H1 (cell line): ENCODE results near the gene CACNA1F. TPM values are rescaled to one million over a fixed set of nuclear protein-coding genes. Genes with fewer than 3 reads are reported as not detected.

Experiments
- CTCF ChIA-PET: fragments of 300-600 bp; sonication (Branson Sonifier 250); formaldehyde crosslinking; loops from one replicate; lab custom pipeline; 2021; ENCODE audit not compliant: partially characterized antibody; lab: Charles Lee
- POLR2A ChIA-PET: fragments of 300-600 bp; sonication (Branson Sonifier 250); formaldehyde crosslinking; loops from one replicate; lab custom pipeline; 2021; ENCODE audit warnings: inconsistent platforms; ENCODE audit not compliant: partially characterized antibody; lab: Charles Lee
- DNase-seq, 2 experiments: peaks; one replicate each; pipeline versions ENCODE4 v3.0.0 to v3.0.0-alpha.2; 2010 to 2022; ENCODE audit warnings: low spot score in 2 of 2, low read depth in 1 of 2, mixed read lengths in 1 of 2
- FAIRE-seq: peaks from 2 replicates; lab custom pipeline; 2011; peaks lifted over from hg19 to GRCh38; lab: Jason Lieb, UNC
- H2AFZ ChIP-seq: 2 replicates; pipeline ENCODE4 v1.8.1; 2012; ENCODE audit warnings: low read length, inconsistent platforms
- H2AK5ac ChIP-seq: 2 replicates; pipeline ENCODE4 v1.6.1; 2013; ENCODE audit warnings: low read depth, low read length
- H2BK120ac ChIP-seq: replicated peaks from 2 replicates; pipeline ENCODE3; 2013; ENCODE audit warnings: low read depth, low read length, inconsistent platforms
- H2BK12ac ChIP-seq: 2 replicates; pipeline ENCODE4 v1.6.1; 2013; ENCODE audit warnings: low read depth, low read length
- H2BK15ac ChIP-seq: 2 replicates; pipeline ENCODE4 v1.6.1; 2013; ENCODE audit warnings: low read length
- H2BK20ac ChIP-seq: 2 replicates; pipeline ENCODE4 v1.6.1; 2013; ENCODE audit warnings: low read length
- H2BK5ac ChIP-seq: 2 replicates; pipeline ENCODE4 v1.6.1; 2013; ENCODE audit warnings: low read depth, low read length
- H3K14ac ChIP-seq: 2 replicates; pipeline ENCODE4 v1.6.1; 2013; ENCODE audit warnings: inconsistent platforms; ENCODE audit not compliant: insufficient read length
- H3K18ac ChIP-seq: 2 replicates; pipeline ENCODE4 v1.6.1; 2013; ENCODE audit warnings: low read length; ENCODE audit errors: extremely low read depth
- H3K23ac ChIP-seq: 2 replicates; pipeline ENCODE4 v1.6.1; 2013; ENCODE audit warnings: inconsistent platforms; ENCODE audit not compliant: insufficient read length
- H3K23me2 ChIP-seq: 2 replicates; pipeline ENCODE4 v1.6.1; 2013; ENCODE audit warnings: low read depth, low read length
- H3K27ac ChIP-seq: 2 replicates; pipeline ENCODE4 v1.6.1; 2011; ENCODE audit warnings: low read depth, low read length, inconsistent platforms
- H3K27me3 ChIP-seq, 4 experiments: replicated peaks in 1 of 4; 1 replicate in 1 of 4; 2 replicates in 3 of 4; pipeline versions ENCODE4 v1.6.1 to v1.8.1; 2011 to 2013; ENCODE audit warnings: low read length in 3 of 4, mild to moderate bottlenecking in 3 of 4, inconsistent platforms in 2 of 4, mixed read lengths in 2 of 4, moderate library complexity in 1 of 4; ENCODE audit not compliant: control insufficient read depth in 3 of 4, insufficient read depth in 3 of 4; ENCODE audit errors: extremely low read depth in 1 of 4
- H3K36me3 ChIP-seq, 4 experiments: 2 replicates each; pipeline versions ENCODE4 v1.6.1 to v1.8.1; 2011 to 2013; ENCODE audit warnings: mild to moderate bottlenecking in 4 of 4, low read length in 3 of 4, moderate library complexity in 2 of 4, control low read depth in 1 of 4, inconsistent platforms in 1 of 4; ENCODE audit not compliant: insufficient read depth in 4 of 4, control insufficient read depth in 2 of 4
- H3K4ac ChIP-seq: replicated peaks from 2 replicates; pipeline ENCODE3; 2013; ENCODE audit warnings: low read length, low read depth, mixed read lengths, inconsistent platforms; ENCODE audit not compliant: insufficient read length
- H3K4me1 ChIP-seq, 4 experiments: replicated peaks in 1 of 4; 1 replicate in 1 of 4; 2 replicates in 3 of 4; pipeline versions ENCODE4 v1.6.1 to v1.8.1; 2011 to 2013; ENCODE audit warnings: low read length in 3 of 4, inconsistent platforms in 2 of 4, mixed read lengths in 1 of 4; ENCODE audit not compliant: insufficient read depth in 4 of 4, control insufficient read depth in 3 of 4
- H3K4me2 ChIP-seq, 2 experiments: 2 replicates each; pipeline versions ENCODE4 v1.6.1 to v1.8.1; 2011 to 2013; ENCODE audit warnings: low read depth in 2 of 2, low read length in 2 of 2, control low read depth in 1 of 2, inconsistent platforms in 1 of 2, mild to moderate bottlenecking in 1 of 2; ENCODE audit not compliant: insufficient read depth in 1 of 2
- H3K4me3 ChIP-seq, 4 experiments: fragments of 200-600, 300-600 bp in 1 of 4; sonication (generic), shearing (Covaris generic), sonication (Bioruptor Twin) in 1 of 4; 2 replicates each; pipeline versions ENCODE4 v1.5.1 to v1.8.1; 2011 to 2016; ENCODE audit warnings: low read length in 4 of 4, low read depth in 3 of 4, control low read depth in 2 of 4, inconsistent platforms in 2 of 4, mild to moderate bottlenecking in 2 of 4, mixed read lengths in 1 of 4, moderate library complexity in 1 of 4; ENCODE audit not compliant: insufficient read depth in 2 of 4; ENCODE audit errors: extremely low read depth in 1 of 4
- H3K56ac ChIP-seq: replicated peaks from 2 replicates; pipeline ENCODE3; 2013; ENCODE audit warnings: low read depth, mild to moderate bottlenecking, mixed read lengths, low read length, inconsistent platforms; ENCODE audit not compliant: insufficient read length
- H3K79me1 ChIP-seq: 2 replicates; pipeline ENCODE4 v1.6.1; 2013; ENCODE audit warnings: low read depth, low read length, control low read depth
- H3K79me2 ChIP-seq, 2 experiments: 2 replicates each; pipeline versions ENCODE4 v1.6.1 to v1.8.1; 2012 to 2013; ENCODE audit warnings: low read length in 2 of 2, mild to moderate bottlenecking in 2 of 2, inconsistent platforms in 1 of 2; ENCODE audit not compliant: insufficient read depth in 2 of 2, control insufficient read depth in 1 of 2
- H3K9ac ChIP-seq, 4 experiments: replicated peaks in 1 of 4; 1 replicate in 1 of 4; 2 replicates in 3 of 4; pipeline versions ENCODE4 v1.6.1 to v1.8.1; 2011 to 2013; ENCODE audit warnings: low read depth in 3 of 4, low read length in 3 of 4, control low read depth in 2 of 4, mild to moderate bottlenecking in 2 of 4, moderate library complexity in 2 of 4, inconsistent platforms in 1 of 4; ENCODE audit errors: extremely low read depth in 1 of 4
- H3K9me3 ChIP-seq, 2 experiments: 2 replicates each; pipeline versions ENCODE4 v1.6.1 to v1.8.1; 2012 to 2013; ENCODE audit warnings: mild to moderate bottlenecking in 2 of 2, moderate library complexity in 2 of 2, control low read depth in 1 of 2, inconsistent platforms in 1 of 2, low read depth in 1 of 2, low read length in 1 of 2, mixed read lengths in 1 of 2; ENCODE audit not compliant: insufficient read depth in 2 of 2
- H4K20me1 ChIP-seq, 2 experiments: replicated peaks in 1 of 2; 2 replicates each; pipeline versions ENCODE3 to v1.8.1; 2011 to 2013; ENCODE audit warnings: inconsistent platforms in 2 of 2, low read length in 2 of 2, mild to moderate bottlenecking in 1 of 2; ENCODE audit not compliant: insufficient read depth in 2 of 2, control insufficient read depth in 1 of 2
- H4K5ac ChIP-seq: 2 replicates; pipeline ENCODE4 v1.6.1; 2013; ENCODE audit warnings: low read length, low read depth, mixed read lengths, inconsistent platforms; ENCODE audit not compliant: insufficient read length
- H4K8ac ChIP-seq: 2 replicates; pipeline ENCODE4 v1.8.0; 2013; ENCODE audit warnings: mild to moderate bottlenecking, moderate library complexity, low read length, inconsistent platforms; ENCODE audit not compliant: insufficient read depth; ENCODE audit errors: extremely low read depth
- H4K91ac ChIP-seq: replicated peaks from 2 replicates; pipeline ENCODE3; 2013; ENCODE audit warnings: low read length, mixed read lengths, inconsistent platforms; ENCODE audit not compliant: insufficient read length
- ASH2L ChIP-seq: fragments of 200-600, 300-600 bp; sonication (generic); IDR thresholded peaks from one replicate; pipeline ENCODE4 v1.7.1; 2017; ENCODE audit warnings: low read length
- BACH1 ChIP-seq: IDR thresholded peaks from 2 replicates; pipeline ENCODE4 v1.6.1; 2012; ENCODE audit warnings: low read length, improper control_type of control experiment
- CEBPB ChIP-seq: IDR thresholded peaks from 2 replicates; pipeline ENCODE4 v1.6.1; 2012; ENCODE audit warnings: low read depth, low read length
- CHD1 ChIP-seq: IDR thresholded peaks from 2 replicates; pipeline ENCODE4 v1.6.1; 2012; ENCODE audit warnings: low read depth, low read length, improper control_type of control experiment
- CTBP2 ChIP-seq: IDR thresholded peaks from 2 replicates; pipeline ENCODE4 v1.7.0; 2011; ENCODE audit warnings: borderline replicate concordance, mild to moderate bottlenecking, moderate library complexity, mixed read lengths, low read length; ENCODE audit not compliant: insufficient read depth, insufficient read length
- EP300 ChIP-seq, 2 experiments: IDR thresholded peaks; 1 replicate in 1 of 2; 2 replicates in 1 of 2; pipeline ENCODE4 v1.6.1; 2011 to 2012; ENCODE audit warnings: low read depth in 2 of 2, low read length in 2 of 2, mild to moderate bottlenecking in 2 of 2, borderline replicate concordance in 1 of 2, inconsistent platforms in 1 of 2, moderate library complexity in 1 of 2
- GABPA ChIP-seq: IDR thresholded peaks from 2 replicates; pipeline ENCODE4 v1.6.1; 2011; ENCODE audit warnings: mild to moderate bottlenecking, low read length, moderate library complexity, borderline replicate concordance; ENCODE audit not compliant: insufficient read depth
- JUN ChIP-seq: IDR thresholded peaks from 2 replicates; pipeline ENCODE4 v1.6.1; 2011; ENCODE audit warnings: low read depth, mild to moderate bottlenecking, improper control_type of control experiment, low read length
- KDM4A ChIP-seq: IDR thresholded peaks from one replicate; pipeline ENCODE4 v1.7.1; 2012; ENCODE audit warnings: low read depth, mild to moderate bottlenecking, moderate library complexity, low read length, inconsistent platforms; ENCODE audit not compliant: severe bottlenecking
- RAD21 ChIP-seq, 2 experiments: IDR thresholded peaks in 1 of 2; conservative IDR thresholded peaks in 1 of 2; 2 replicates each; pipeline ENCODE4 v1.6.1; 2011; ENCODE audit warnings: low read depth in 2 of 2, low read length in 2 of 2, improper control_type of control experiment in 1 of 2, inconsistent platforms in 1 of 2, mild to moderate bottlenecking in 1 of 2, moderate library complexity in 1 of 2
- RBBP5 ChIP-seq: IDR thresholded peaks from 2 replicates; pipeline ENCODE4 v1.7.1; 2012; ENCODE audit warnings: low read depth, mild to moderate bottlenecking, inconsistent platforms, low read length, moderate library complexity, borderline replicate concordance
- RXRA ChIP-seq: IDR thresholded peaks from 2 replicates; pipeline ENCODE4 v1.6.1; 2011; ENCODE audit warnings: low read depth, mild to moderate bottlenecking, low read length, moderate library complexity; ENCODE audit not compliant: insufficient read depth
- SIN3A ChIP-seq, 2 experiments: IDR thresholded peaks in 1 of 2; conservative IDR thresholded peaks in 1 of 2; 2 replicates each; pipeline ENCODE4 v1.6.1; 2011 to 2012; ENCODE audit warnings: low read length in 2 of 2, improper control_type of control experiment in 1 of 2, low read depth in 1 of 2, mild to moderate bottlenecking in 1 of 2
- SIX5 ChIP-seq: IDR thresholded peaks from 2 replicates; pipeline ENCODE4 v1.6.1; 2011; ENCODE audit warnings: mild to moderate bottlenecking, low read depth, low read length
- TBP ChIP-seq: IDR thresholded peaks from 2 replicates; pipeline ENCODE4 v1.6.1; 2011; ENCODE audit warnings: low read depth, low read length, improper control_type of control experiment
- WGBS, 2 experiments: shearing (Covaris generic) in 1 of 2; methylation state at CpG; one replicate each; pipeline versions ENCODE4 v1.1.6 to v1.1.7; 2013 to 2015; ENCODE audit warnings: low lambda C conversion rate in 2 of 2, mixed read lengths in 2 of 2, inconsistent platforms in 1 of 2, low coverage in 1 of 2, missing lambda C conversion rate in 1 of 2; ENCODE audit not compliant: insufficient replicate concordance in 2 of 2, insufficient coverage in 1 of 2, insufficient read length in 1 of 2; ENCODE audit errors: extremely low coverage in 1 of 2, missing lambda C conversion rate in 1 of 2; 5-methylcytosine and 5-hydroxymethylcytosine counted together
- polyA plus RNA-seq, 7 experiments: library from polyadenylated mRNA; depleted of rRNA in 3 of 7; stranded (reverse) in 5 of 7; unstranded in 2 of 7; fragments of >200 nt in 5 of 7; fragments of 200-250 nt in 2 of 7; gene quantifications; 1 replicate in 5 of 7; 2 replicates in 1 of 7; 4 replicates in 1 of 7; pipeline versions ENCODE4 v1.2.1 to v1.2.3, GENCODE V29; 2011 to 2013; ENCODE audit warnings: missing spikeins in 2 of 7, mixed read lengths in 2 of 7
- total RNA-seq: library from RNA; stranded (reverse); fragmentation: NEBNext Ultra II Directional; extraction: Animal tissue kit (Norgen Biotek cat#: 25700); gene quantifications from 2 replicates; pipeline ENCODE4 v1.2.1, GENCODE V29; 2021

CACNA1F gene
- total and polyA plus RNA-seq, 2 of the 8 experiments (the other 6 are each of a cell fraction or from before 2014, with no cell fraction given) = 0.59 to 0.84 TPM

DNA sequence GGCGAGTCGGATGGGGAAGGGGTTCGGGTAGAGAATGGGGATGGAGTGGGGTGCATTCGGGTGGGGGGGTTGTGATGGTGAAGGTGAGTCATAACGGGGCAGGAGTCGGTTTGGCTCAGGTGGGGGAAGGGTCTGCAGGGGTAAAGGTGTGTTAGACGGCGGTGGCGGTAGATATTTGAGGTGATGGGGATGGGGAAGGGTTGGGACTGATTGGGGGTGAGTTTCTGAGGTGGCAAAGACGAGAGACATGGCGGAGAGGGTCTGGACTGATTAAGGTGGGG lies 33.9 kb downstream of the CACNA1F start:
- POLR2A ChIA-PET = no interaction called here
- H2BK20ac ChIP-seq = no peak overlapping the region
- no peak for FAIRE-seq
- H3K79me1 ChIP-seq = no peaks in the 10 kb centered on the region
- H4K8ac ChIP-seq = no peak overlapping the region
- H2BK15ac ChIP-seq = no peak overlapping the region
- H3K18ac ChIP-seq = no peak overlapping the region
- no peak overlapping the region for H3K23ac ChIP-seq
- DNase-seq = no peak
- H3K27me3 ChIP-seq = no peaks in the 10 kb centered on the region
- H3K23me2 ChIP-seq = peaks cover 5% of the 10 kb centered on the region; the same call in 1 of the 2 replicates
- no peak overlapping the region for H2BK120ac ChIP-seq
- no peaks in the 10 kb centered on the region for H3K9me3 ChIP-seq
- no peaks in the 10 kb centered on the region for H4K20me1 ChIP-seq
- H2AFZ ChIP-seq = no peak overlapping the region
- H2AK5ac ChIP-seq = no peak overlapping the region
- H4K91ac ChIP-seq = no peak overlapping the region
- H4K5ac ChIP-seq = no peak overlapping the region
- H3K9ac ChIP-seq = no peak overlapping the region
- H3K4me2 ChIP-seq = peak overlapping the region; percentile 70 to 84
- peak overlapping the region; percentile 37 to 67 (median 42) for H3K4me3 ChIP-seq
- H3K79me2 ChIP-seq = no peaks in the 10 kb centered on the region
- H2BK12ac ChIP-seq = no peak overlapping the region
- no CpG with 5 or more reads among the region's 11 CpGs for WGBS, 2 experiments
- H3K56ac ChIP-seq = no peak overlapping the region
- H3K27ac ChIP-seq = no peak overlapping the region
- peaks cover 0 to 11% (median 4%) of the 10 kb centered on the region in 4 experiments; a peak in 5 of 7 replicates for H3K4me1 ChIP-seq
- CTCF ChIA-PET = no interaction called here
- H2BK5ac ChIP-seq = no peak overlapping the region
- H3K14ac ChIP-seq = no peak overlapping the region
- no peak overlapping the region for H3K4ac ChIP-seq
- H3K36me3 ChIP-seq = no peaks in the 10 kb centered on the region
- TF ChIP-seq TBP (no peak), JUN (no peak), BACH1 (no peak), CHD1 (no peak), KDM4A (no peak), SIX5 (no peak), RBBP5 (no peak), SIN3A (conservative IDR thresholded peaks at IDR 0.05 in 1 of 2, IDR thresholded peaks at IDR 0.05 in 1 of 2; ENCODE audit: low read depth in 1 of 2, low read length in 2 of 2) (no peak), ASH2L (no peak), CEBPB (no peak), CTBP2 (no peak), RXRA (no peak), EP300 (IDR thresholded peaks at IDR 0.05; ENCODE audit: borderline replicate concordance in 1 of 2, low read depth in 2 of 2, low read length in 2 of 2) (no peak), RAD21 (IDR thresholded peaks at IDR 0.05 in 1 of 2, conservative IDR thresholded peaks at IDR 0.05 in 1 of 2; ENCODE audit: low read depth in 2 of 2, low read length in 2 of 2) (no peak), GABPA (no peak)
